ENCODE data around the gene CAMTA1. TPM values are rescaled to one million over a fixed set of nuclear protein-coding genes. Genes with fewer than 3 reads are reported as not detected.

The CAMTA1 gene
- polyA plus RNA-seq, 1 donor (not counting 4 experiments of a cell fraction or from before 2014, with no cell fraction given): 51.4 TPM

GRCh38 chr1:7588457-7588827 lies 803.2 kb downstream of the CAMTA1 start:
- TF ChIP-seq CTCF (optimal IDR thresholded peaks at IDR 0.05 in 1 of 3, IDR thresholded peaks at IDR 0.05 in 1 of 3, conservative IDR thresholded peaks at IDR 0.05 in 1 of 3; ENCODE audit: extremely low read depth in 1 of 3, insufficient read depth in 2 of 3, low read length in 3 of 3) (no peak), EZH2 (IDR thresholded peaks at IDR 0.05; ENCODE audit: low read length) (no peak)
- H3K4me1 ChIP-seq (ENCODE audit: control insufficient read depth, extremely low read depth, insufficient read depth, low read length): no peaks in the 10 kb centered on the region
- H3K9me3 ChIP-seq (ENCODE audit: control insufficient read depth, low read depth, low read length): no peaks in the 10 kb centered on the region
- H3K36me3 ChIP-seq (ENCODE audit: control insufficient read depth in 2 of 2, extremely low read depth in 1 of 2, insufficient read depth in 2 of 2, low read length in 2 of 2): no peaks in the 10 kb centered on the region
- no peak overlapping the region for H3K9ac ChIP-seq (ENCODE audit: control insufficient read depth, extremely low read depth, insufficient read depth, low read length)
- FAIRE-seq (no peak), DNase-seq (ENCODE audit: low read depth, low spot score) (no peak)
- no peak overlapping the region for H2AFZ ChIP-seq (ENCODE audit: control insufficient read depth, low read length)
- no peak overlapping the region for H3K4me2 ChIP-seq (ENCODE audit: control insufficient read depth, extremely low read depth, insufficient read depth, low read depth, low read length)
- dilution Hi-C loops (cut with MboI; ENCODE audit: extremely low pct_ligation_motif_present, low sequenced_read_pairs): no loop called here
- no peak overlapping the region for H3K27ac ChIP-seq (ENCODE audit: control insufficient read depth, insufficient read depth, low read length)
- H3K9me1 ChIP-seq (ENCODE audit: control insufficient read depth, extremely low read depth, insufficient read depth, low read length): no peaks in the 10 kb centered on the region
- H3K79me2 ChIP-seq (ENCODE audit: control insufficient read depth, insufficient read depth, low read length): no peaks in the 10 kb centered on the region
- H3K27me3 ChIP-seq (ENCODE audit: control insufficient read depth, extremely low read depth, insufficient read depth, low read length): no peaks in the 10 kb centered on the region
- no peaks in the 10 kb centered on the region for H4K20me1 ChIP-seq (ENCODE audit: control insufficient read depth, extremely low read depth, insufficient read depth, low read length)
- no peak overlapping the region for H3K4me3 ChIP-seq (ENCODE audit: control insufficient read depth in 2 of 3, extremely low read depth in 1 of 3, insufficient read depth in 2 of 3, low read depth in 1 of 3, low read length in 3 of 3)

GRCh38 chr1:7589080-7589735 lies 804.0 kb downstream of the CAMTA1 start:
- TF ChIP-seq EZH2 (IDR thresholded peaks at IDR 0.05; ENCODE audit: low read length): no peak
- TF ChIP-seq CTCF (optimal IDR thresholded peaks at IDR 0.05 in 1 of 3, IDR thresholded peaks at IDR 0.05 in 1 of 3, conservative IDR thresholded peaks at IDR 0.05 in 1 of 3; ENCODE audit: extremely low read depth in 1 of 3, insufficient read depth in 2 of 3, low read length in 3 of 3): no peak
- no peak overlapping the region for H3K4me2 ChIP-seq (ENCODE audit: control insufficient read depth, extremely low read depth, insufficient read depth, low read depth, low read length)
- H3K9me1 ChIP-seq (ENCODE audit: control insufficient read depth, extremely low read depth, insufficient read depth, low read length): no peaks in the 10 kb centered on the region
- no peaks in the 10 kb centered on the region for H3K79me2 ChIP-seq (ENCODE audit: control insufficient read depth, insufficient read depth, low read length)
- no peaks in the 10 kb centered on the region for H3K36me3 ChIP-seq (ENCODE audit: control insufficient read depth in 2 of 2, extremely low read depth in 1 of 2, insufficient read depth in 2 of 2, low read length in 2 of 2)
- H2AFZ ChIP-seq (ENCODE audit: control insufficient read depth, low read length): no peak overlapping the region
- dilution Hi-C loops (cut with MboI; ENCODE audit: extremely low pct_ligation_motif_present, low sequenced_read_pairs): no loop called here
- FAIRE-seq: no peak
- no peak overlapping the region for H3K9ac ChIP-seq (ENCODE audit: control insufficient read depth, extremely low read depth, insufficient read depth, low read length)
- no peaks in the 10 kb centered on the region for H3K9me3 ChIP-seq (ENCODE audit: control insufficient read depth, low read depth, low read length)
- H3K4me1 ChIP-seq (ENCODE audit: control insufficient read depth, extremely low read depth, insufficient read depth, low read length): no peaks in the 10 kb centered on the region
- DNase-seq (ENCODE audit: low read depth, low spot score): no peak
- H3K27me3 ChIP-seq (ENCODE audit: control insufficient read depth, extremely low read depth, insufficient read depth, low read length): no peaks in the 10 kb centered on the region
- H4K20me1 ChIP-seq (ENCODE audit: control insufficient read depth, extremely low read depth, insufficient read depth, low read length): no peaks in the 10 kb centered on the region
- no peak overlapping the region for H3K4me3 ChIP-seq (ENCODE audit: control insufficient read depth in 2 of 3, extremely low read depth in 1 of 3, insufficient read depth in 2 of 3, low read depth in 1 of 3, low read length in 3 of 3)
- H3K27ac ChIP-seq (ENCODE audit: control insufficient read depth, insufficient read depth, low read length): no peak overlapping the region

Measured in keratinocyte (primary cell).